Kidney (tissue), 14 donors: ENCODE results near the gene CLEC4D. TPM values are rescaled to one million over a fixed set of nuclear protein-coding genes. Genes with fewer than 3 reads are reported as not detected.

ENCODE experiments used
- DNase-seq, 5 donors: peaks; one replicate each; pipeline ENCODE4 v3.0.0-alpha.2; 2013 to 2020
- FAIRE-seq: peaks from 2 replicates; lab custom pipeline; 2012; peaks lifted over from hg19 to GRCh38; lab: Jason Lieb, UNC
- H3K27ac ChIP-seq, 2 donors: one replicate each; pipeline ENCODE4 v1.7.0; 2013; ENCODE audit warnings: low read depth in 2 of 2, low read length in 2 of 2, inconsistent platforms in 1 of 2
- H3K27me3 ChIP-seq: one replicate; pipeline ENCODE4 v1.7.1; 2013; ENCODE audit warnings: low read length, inconsistent platforms; ENCODE audit not compliant: control insufficient read depth, insufficient read depth
- H3K36me3 ChIP-seq, 3 donors: one replicate each; pipeline versions ENCODE4 v1.7.0 to v1.7.1; 2013; ENCODE audit warnings: low read length in 3 of 3, control low read depth in 1 of 3, inconsistent platforms in 1 of 3; ENCODE audit not compliant: insufficient read depth in 3 of 3, control insufficient read depth in 2 of 3
- H3K4me1 ChIP-seq, 3 donors: one replicate each; pipeline versions ENCODE4 v1.7.0 to v1.7.1; 2013; ENCODE audit warnings: low read length in 3 of 3, inconsistent platforms in 1 of 3, low read depth in 1 of 3; ENCODE audit not compliant: control insufficient read depth in 2 of 3, insufficient read depth in 2 of 3
- H3K4me3 ChIP-seq, 3 donors: one replicate each; pipeline versions ENCODE4 v1.7.0 to v1.8.1; 2013; ENCODE audit warnings: low read length in 3 of 3, control low read depth in 1 of 3, inconsistent platforms in 1 of 3
- H3K9ac ChIP-seq, 3 donors: one replicate each; pipeline versions ENCODE4 v1.7.0 to v1.7.1; 2013; ENCODE audit warnings: low read length in 3 of 3, control low read depth in 1 of 3, inconsistent platforms in 1 of 3
- H3K9me3 ChIP-seq, 3 donors: one replicate each; pipeline versions ENCODE4 v1.7.0 to v1.7.1; 2013; ENCODE audit warnings: low read length in 3 of 3, control low read depth in 1 of 3, inconsistent platforms in 1 of 3; ENCODE audit not compliant: control insufficient read depth in 2 of 3, insufficient read depth in 1 of 3
- CTCF ChIP-seq: IDR thresholded peaks from 3 replicates; pipeline ENCODE4 v1.5.1; 2012; ENCODE audit warnings: mild to moderate bottlenecking, moderate library complexity, borderline replicate concordance; ENCODE audit not compliant: insufficient read depth; ENCODE audit errors: extremely low read depth
- intact Hi-C: fragments of 100-400 bp; cut with DNase I; formaldehyde crosslinking; loops from one replicate; pipeline ENCODE4 v1.11.1; 2022
- polyA plus RNA-seq: library from polyadenylated mRNA; stranded (reverse); fragments of 350-450 nt; fragmentation: Illumina TruSeq; extraction: RNeasy Lipid Tissue Mini Kit (QIAGEN cat#74804); gene quantifications from one replicate; pipeline ENCODE4 v1.2.3, GENCODE V29; 2014; ENCODE audit warnings: low read depth, low replicate concordance; ENCODE audit not compliant: insufficient read depth
- total RNA-seq: library from RNA; stranded (reverse); fragmentation: NEBNext Ultra II Directional; extraction: Animal tissue kit (Norgen Biotek cat#: 25700); gene quantifications from one replicate; pipeline ENCODE4 v1.2.1, GENCODE V29; 2021
- donor health status: control.
- donor health status: control.
- donor health status: control.
- donor health status: control.
- donor health status: control.
- donor health status: DM: yes; HTN: yes; CAD: no.
- donor health status: Normal renal cell carcinoma (clear cell type).

CLEC4D gene
- total and polyA plus RNA-seq, 2 donors from 2014 or later = 0.41 TPM; not detected in 1

- no peak overlapping the region for H3K9ac ChIP-seq
- no peaks in the 10 kb centered on the region for H3K4me1 ChIP-seq
- DNase-seq = no peak
- FAIRE-seq = no peak
- no peak overlapping the region for H3K27ac ChIP-seq
- no peaks in the 10 kb centered on the region for H3K27me3 ChIP-seq
- H3K36me3 ChIP-seq = no peaks in the 10 kb centered on the region
- H3K4me3 ChIP-seq = no peak overlapping the region
- TF ChIP-seq CTCF = no peak
- no peaks in the 10 kb centered on the region for H3K9me3 ChIP-seq
- intact Hi-C loops = no loop called here
Observed at GRCh38 chr12:8508223-8508622, 5.1 kb upstream of the CLEC4D start.

GRCh38 chr12:8508910-8509841, 4.1 kb upstream of the CLEC4D start:
- no peak overlapping the region for H3K27ac ChIP-seq
- DNase-seq (no peak), FAIRE-seq (no peak)
- no peak for TF ChIP-seq CTCF
- H3K36me3 ChIP-seq = no peaks in the 10 kb centered on the region
- H3K4me3 ChIP-seq = no peak overlapping the region
- no peaks in the 10 kb centered on the region for H3K9me3 ChIP-seq
- no peak overlapping the region for H3K9ac ChIP-seq
- no peaks in the 10 kb centered on the region for H3K4me1 ChIP-seq
- H3K27me3 ChIP-seq = no peaks in the 10 kb centered on the region
- intact Hi-C loops = no loop called here

- H3K27ac ChIP-seq = no peak overlapping the region
- no peak for FAIRE-seq
- H3K4me1 ChIP-seq = no peaks in the 10 kb centered on the region
- no peak for TF ChIP-seq CTCF
- H3K9me3 ChIP-seq = no peaks in the 10 kb centered on the region
- H3K4me3 ChIP-seq = no peak overlapping the region
- H3K27me3 ChIP-seq = no peaks in the 10 kb centered on the region
- no peaks in the 10 kb centered on the region for H3K36me3 ChIP-seq
- intact Hi-C loops = no loop called here
- no peak overlapping the region for H3K9ac ChIP-seq
- no peak for DNase-seq
Observed at GRCh38 chr12:8517971-8518370, 4.7 kb downstream of the CLEC4D start.
